HG03565 (cell line): ENCODE data around the gene TXNDC12.
"Not testable (repeated sequence)": the region's sequence is repeated elsewhere in the genome, so short reads cannot be mapped to it uniquely, and the experiment has no call there.

Source experiments
- ATAC-seq: cut with Tn5 transposase; IDR thresholded peaks from one replicate; pipeline ENCODE4 v1.9.1; 2021; ENCODE audit warnings: mild to moderate bottlenecking, moderate library complexity; ENCODE audit not compliant: unreplicated experiment

The TXNDC12 gene

DNA sequence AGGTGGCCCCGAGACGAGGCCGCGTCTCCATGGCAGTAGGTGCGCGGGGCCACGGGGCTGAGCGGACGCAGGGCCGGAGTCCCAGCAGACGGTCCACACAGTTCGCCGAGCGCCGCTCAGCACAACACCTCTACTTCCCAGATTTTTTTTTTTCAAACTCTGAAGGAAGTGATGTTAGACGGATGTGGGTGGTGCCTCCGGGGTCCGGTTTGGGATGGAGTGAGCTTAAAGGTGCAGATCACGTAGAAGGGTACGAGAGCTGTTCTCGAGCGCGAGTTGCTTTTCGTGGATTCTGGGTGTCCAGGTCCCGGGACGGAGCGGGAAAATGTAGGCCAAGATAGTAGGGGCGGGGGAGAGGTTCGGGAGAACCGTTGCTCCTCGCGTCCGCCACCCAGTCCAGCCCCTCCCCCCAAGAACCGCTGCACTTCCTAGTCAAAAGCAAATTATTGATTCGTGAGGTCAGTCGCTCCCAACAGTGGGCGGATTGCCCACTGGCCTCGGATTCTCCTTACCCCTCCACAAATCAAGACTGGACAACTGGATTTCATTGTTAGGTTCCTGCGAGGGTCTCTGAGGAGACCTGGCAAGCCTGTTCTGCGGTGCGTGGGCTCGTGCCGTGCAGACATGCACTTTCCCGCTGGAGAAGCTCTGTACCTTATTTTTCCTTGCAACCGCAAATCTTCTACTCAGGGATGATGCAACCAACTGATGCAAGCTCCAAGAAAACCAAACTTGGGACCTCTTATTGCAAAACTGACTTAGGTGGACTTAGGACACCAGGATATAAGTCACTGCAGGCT, at the start of gene TXNDC12:
TSS of gene TXNDC12 (minus strand) at position 126 of the 800 bp plus-strand sequence. CDS start at position 31, 95 bp downstream.
- peak; percentile 30 for ATAC-seq

DNA sequence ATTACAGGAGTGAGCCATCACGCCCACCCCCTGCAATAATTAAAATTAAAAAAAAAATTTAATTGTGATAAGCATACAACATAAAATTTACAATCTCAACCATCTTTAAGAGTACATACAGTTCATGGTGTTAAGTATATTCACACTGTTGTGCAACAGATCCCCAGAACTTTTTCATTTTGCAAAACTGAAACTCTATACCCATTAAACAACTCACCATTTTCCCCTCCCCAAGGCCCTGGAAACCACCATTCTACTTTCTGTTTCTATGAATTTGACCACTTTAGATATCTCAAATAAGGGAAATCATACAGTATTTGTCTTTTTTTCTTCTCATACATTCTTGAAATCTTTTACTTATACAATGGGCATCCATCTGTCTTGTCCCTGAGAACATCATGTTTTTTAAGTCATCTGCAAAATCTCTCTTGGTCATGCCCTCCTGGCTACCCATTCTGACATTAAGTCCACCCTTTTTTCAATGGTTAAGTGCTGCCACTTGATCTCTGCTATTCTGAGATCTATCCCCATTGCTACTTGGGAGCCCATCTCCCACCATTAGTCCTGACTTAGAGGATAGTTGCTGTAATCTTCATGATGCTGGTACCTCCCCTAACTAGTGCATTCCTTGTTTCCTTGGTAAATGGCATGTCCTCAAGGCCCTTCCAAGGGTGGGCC, 47.5 kb upstream of the TXNDC12 start:
- peak; percentile 49 for ATAC-seq

DNA sequence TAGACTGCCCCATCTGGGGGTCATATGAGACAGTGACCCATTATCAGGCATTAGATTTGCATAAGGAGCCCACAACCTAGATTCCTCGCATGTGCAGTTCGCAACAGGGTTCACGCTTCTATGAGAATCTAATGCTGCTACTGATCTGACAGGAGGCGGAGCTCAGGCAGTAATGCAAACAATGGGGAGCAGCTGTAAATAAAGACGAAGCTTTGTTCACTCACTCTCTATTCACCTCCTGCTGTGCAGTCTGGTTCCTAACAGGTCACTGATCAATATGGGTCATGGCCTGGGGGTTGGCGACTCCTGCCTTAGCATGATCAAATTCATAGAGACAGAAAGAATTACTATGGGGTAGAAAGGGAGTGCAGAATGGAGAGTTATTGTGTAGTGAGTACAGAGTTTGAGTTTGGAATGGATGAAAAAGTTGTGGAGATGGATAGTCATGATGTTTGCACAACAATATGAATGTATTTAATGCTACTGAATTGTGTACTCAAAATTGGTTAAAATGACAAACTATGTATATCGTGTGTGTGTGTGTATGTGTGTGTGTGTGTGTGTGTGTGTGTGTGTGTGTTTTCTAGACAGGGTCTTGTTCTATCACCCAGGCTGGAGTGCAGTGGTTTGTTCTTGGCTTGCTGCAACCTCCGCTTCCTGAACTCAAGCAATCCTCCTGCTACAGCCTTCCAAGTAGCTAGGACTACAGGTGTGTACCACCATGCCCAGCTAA, 43.3 kb upstream of the TXNDC12 start:
- ATAC-seq, result no peak

- no peak for ATAC-seq
Observed at GRCh38 chr1:52096216-52096615, 41.2 kb upstream of the TXNDC12 start.

DNA sequence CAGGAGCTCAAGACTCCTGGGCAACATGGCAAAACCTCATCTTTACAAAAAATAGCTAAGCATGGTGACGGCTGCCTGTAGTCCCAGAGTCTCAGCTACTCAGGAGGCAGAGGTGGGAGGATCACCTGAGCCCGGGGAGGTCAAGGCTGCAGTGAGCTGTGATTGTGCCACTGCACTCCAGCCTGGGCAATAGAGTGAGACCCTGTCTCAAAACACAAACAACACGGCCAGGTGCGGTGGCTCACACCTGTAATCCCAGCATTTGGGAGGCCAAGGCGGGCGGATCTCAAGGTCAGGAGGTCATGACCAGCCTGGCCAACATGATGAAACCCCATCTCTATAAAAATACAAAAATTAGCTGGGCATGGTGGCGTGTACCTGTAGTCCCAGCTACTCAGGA, 39.3 kb upstream of the TXNDC12 start:
- ATAC-seq, result not testable (repeated sequence)

DNA sequence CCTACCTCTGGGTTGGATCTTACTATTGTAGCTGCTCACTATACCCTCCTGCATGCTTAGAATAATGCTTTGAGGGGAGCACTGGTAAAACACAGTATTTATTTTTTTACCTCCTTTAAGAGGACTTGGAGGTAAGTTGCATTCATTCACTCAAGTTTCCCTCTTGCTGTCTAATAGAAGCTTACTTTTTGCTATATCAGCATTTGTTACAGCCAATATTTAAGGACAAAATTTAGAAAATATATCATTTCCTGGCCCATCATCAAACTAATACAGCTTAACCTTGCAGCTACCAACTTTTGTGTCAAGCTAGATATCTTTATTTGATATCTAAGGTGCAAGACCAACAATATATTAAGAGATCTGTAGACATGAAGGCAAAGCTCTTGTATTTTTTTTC, 32.9 kb upstream of the TXNDC12 start:
- not testable (repeated sequence) for ATAC-seq

DNA sequence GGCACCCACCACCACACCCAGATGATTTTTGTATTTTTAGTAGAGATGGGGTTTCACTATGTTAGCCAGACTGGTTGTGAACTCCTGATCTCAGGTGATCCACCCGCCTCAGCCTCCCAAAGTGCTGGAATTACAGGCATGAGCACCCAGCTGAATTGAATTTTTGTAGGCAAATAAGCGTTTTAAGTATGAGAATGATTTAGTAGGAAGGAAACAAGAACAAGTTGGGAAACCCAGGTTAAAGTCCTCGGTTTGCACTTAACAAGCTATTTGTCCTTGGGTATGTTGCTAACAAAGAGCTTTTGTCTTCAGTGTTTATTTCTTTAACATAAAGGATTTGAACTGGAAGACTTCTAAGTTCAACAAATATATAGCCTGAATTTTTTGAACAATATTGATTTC, 25.0 kb upstream of the TXNDC12 start:
- no peak for ATAC-seq

GRCh38 chr1:52077277-52077676, 22.3 kb upstream of the TXNDC12 start:
- ATAC-seq, result not testable (repeated sequence)

DNA sequence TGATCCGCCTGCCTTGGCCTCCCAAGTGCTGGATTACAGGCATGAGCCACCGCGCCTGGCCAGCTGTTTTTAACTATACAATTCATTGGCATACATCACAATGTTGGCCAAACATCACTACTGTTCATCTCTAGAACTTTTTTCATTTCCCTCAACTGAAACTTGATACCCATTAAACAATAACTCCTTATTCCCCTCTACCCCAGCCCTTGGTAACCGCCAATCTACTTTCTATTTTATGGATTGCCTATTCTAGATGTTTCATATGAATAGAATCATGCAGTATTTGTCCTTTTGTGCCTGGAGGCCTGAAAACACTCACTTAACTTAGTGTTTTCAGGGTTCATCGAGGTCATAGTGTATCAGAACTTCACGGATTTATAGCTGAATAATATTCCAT, 17.3 kb upstream of the TXNDC12 start:
- ATAC-seq, result no peak

- no peak for ATAC-seq
Observed at GRCh38 chr1:52070704-52071103, 15.7 kb upstream of the TXNDC12 start.

GRCh38 chr1:52063192-52063591, 8.2 kb upstream of the TXNDC12 start:
- ATAC-seq, result no peak

GRCh38 chr1:52060822-52061221, 5.8 kb upstream of the TXNDC12 start:
- ATAC-seq, result no peak

DNA sequence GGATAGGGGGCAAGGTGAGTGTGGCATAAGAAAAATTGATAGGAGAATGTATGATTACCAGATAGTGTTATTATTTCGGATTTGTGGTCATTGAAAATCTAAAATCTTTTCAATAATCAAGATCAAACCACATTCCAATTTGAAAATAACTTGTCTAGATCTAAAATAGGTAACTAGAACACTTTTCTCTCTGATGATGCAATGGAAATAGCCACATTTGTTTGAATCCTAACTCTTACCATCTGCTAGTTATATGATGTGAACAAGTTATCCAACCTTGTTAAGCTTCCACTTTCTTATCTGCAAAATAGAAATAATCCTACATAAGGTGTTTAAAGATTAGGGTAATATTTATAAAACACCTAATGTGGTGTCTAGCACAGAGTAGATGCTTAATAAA, 4.9 kb upstream of the TXNDC12 start:
- ATAC-seq, result no peak

- no peak for ATAC-seq
Observed at GRCh38 chr1:52059321-52059720, 4.3 kb upstream of the TXNDC12 start.

DNA sequence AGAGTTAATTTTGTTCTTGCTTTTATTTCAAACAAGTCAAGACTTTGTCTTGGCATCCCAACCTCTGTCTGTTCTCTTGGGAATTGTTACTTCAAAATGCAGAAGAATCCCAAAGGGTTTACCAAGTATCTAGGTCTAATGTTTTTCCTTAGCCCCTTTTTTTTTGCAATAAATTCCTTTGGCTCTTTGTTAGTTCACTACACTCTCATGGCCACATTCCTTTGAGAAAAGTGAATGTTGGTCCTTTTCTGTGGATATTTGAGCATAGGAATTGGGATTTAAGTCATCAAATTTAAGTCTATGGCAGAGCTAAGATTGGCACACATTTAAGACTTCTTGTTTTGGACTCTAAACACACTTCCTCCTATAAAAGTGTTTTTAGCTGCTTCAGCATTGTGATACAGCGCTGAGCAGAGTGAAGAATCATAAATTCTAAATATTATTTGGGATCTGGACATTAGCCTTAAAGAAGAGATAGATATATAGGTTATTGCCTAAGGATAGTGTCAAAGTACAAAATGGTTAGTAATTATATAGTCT, 3.0 kb upstream of the TXNDC12 start:
- ATAC-seq, result no peak

DNA sequence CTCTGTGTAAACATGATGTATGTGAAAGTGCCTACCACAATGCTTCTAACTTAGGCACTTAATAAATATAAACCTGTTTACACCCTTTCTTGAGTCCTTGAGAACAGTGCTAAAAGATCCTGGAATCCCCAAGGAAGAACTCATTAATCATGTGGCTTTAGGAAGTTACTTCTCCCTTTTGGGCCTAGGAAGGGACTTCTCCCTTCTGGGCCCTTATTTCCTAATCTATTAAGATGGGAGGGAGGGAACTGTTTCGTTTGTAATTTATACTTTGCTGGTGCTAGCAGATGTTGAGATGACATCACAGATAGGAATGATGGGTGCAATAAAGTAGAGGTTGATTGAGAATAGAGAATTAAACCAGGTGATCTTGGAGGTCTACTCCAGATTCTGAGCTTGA, 2.3 kb upstream of the TXNDC12 start:
- ATAC-seq, result no peak

GRCh38 chr1:52056937-52057231, 1.9 kb upstream of the TXNDC12 start:
- peak; percentile 23 for ATAC-seq

GRCh38 chr1:52056163-52056936, 1.4 kb upstream of the TXNDC12 start, which contains the start of gene BTF3L4:
Gene BTF3L4, plus strand, starts transcription at chr1:52056295. Its CDS starts 3,553 bp downstream, at chr1:52059848.
- ATAC-seq, result peak; percentile 75

GRCh38 chr1:52055866-52056162, 823 bp upstream of the TXNDC12 start:
- ATAC-seq, result no peak

GRCh38 chr1:52054496-52055065, 410 bp downstream of the TXNDC12 start:
- ATAC-seq, result no peak

- no peak for ATAC-seq
Observed at GRCh38 chr1:52053862-52054261, 1.1 kb downstream of the TXNDC12 start.
